Measurements from ENCODE around the gene DNAJB11.
"Not testable (repeated sequence)": the region's sequence is repeated elsewhere in the genome, so short reads cannot be mapped to it uniquely, and the experiment has no call there.

Gene DNAJB11

DNA sequence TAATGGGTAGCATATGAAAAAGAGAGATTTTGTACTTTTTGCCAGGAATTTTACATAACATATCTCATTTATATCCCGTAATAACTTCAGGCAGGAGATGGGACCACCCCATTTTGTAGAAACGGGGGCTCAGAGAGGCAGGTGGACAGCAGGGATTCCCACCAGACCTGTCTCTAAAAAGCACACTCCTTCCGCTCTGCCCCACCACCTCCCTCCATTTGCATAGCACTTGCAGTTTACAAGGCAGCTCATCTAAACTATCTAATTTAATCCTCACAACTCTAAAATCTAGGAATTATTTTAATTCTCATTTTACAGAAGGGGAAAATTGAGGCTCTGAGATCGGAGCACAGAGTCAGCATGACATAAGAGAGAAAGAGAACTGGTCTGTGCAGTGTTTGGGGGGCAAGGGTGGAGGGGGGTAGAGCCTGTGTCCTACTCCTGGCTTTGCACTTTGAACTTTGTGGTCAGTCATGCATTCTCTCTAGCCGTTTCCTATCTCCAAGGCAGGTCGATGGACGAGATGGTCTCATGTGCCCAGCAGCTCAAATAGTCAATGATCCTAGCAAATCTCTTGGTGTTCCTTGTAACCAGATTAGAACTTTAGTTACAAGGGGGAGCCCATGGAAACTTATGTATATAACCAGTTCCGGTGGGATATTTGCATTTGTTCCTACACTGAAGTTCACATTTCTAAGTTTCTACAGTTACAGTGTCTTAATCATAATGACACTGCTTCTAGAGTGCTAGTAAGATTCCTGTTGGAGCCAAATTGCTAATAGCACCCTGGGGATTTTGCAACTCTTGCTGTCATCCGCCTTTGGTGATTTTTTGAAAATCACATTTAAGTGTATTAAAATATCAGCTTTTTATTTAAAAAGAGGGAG, 44.9 kb upstream of the DNAJB11 start:
- Histone ChIP-seq H3K36me3 (replicated peaks) (no peaks in the 10 kb centered on the region), H3K4me3 (ENCODE audit: low read depth, low read length) (no peak overlapping the region), H3K27ac (no peak overlapping the region), H3K27me3 (replicated peaks) (no peaks in the 10 kb centered on the region)
- in situ Hi-C loops (cut with HindIII; ENCODE audit: low pct_ligation_motif_present, low sequenced_read_pairs), result loop anchor here (25.0 kb wide), 1 partner anchor 538 kb away; no protein-coding TSS in a partner anchor
- TF ChIP-seq, protein P1, sequence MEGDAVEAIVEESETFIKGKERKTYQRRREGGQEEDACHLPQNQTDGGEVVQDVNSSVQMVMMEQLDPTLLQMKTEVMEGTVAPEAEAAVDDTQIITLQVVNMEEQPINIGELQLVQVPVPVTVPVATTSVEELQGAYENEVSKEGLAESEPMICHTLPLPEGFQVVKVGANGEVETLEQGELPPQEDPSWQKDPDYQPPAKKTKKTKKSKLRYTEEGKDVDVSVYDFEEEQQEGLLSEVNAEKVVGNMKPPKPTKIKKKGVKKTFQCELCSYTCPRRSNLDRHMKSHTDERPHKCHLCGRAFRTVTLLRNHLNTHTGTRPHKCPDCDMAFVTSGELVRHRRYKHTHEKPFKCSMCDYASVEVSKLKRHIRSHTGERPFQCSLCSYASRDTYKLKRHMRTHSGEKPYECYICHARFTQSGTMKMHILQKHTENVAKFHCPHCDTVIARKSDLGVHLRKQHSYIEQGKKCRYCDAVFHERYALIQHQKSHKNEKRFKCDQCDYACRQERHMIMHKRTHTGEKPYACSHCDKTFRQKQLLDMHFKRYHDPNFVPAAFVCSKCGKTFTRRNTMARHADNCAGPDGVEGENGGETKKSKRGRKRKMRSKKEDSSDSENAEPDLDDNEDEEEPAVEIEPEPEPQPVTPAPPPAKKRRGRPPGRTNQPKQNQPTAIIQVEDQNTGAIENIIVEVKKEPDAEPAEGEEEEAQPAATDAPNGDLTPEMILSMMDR (IDR thresholded peaks at IDR 0.05; ENCODE audit: low read depth, low read length, missing control alignments), result no peak
- DNase-seq, result no peak

- TF ChIP-seq, protein P1 (IDR thresholded peaks at IDR 0.05; ENCODE audit: low read depth, low read length, missing control alignments), result no peak
- Histone ChIP-seq H3K36me3 (replicated peaks) (no peaks in the 10 kb centered on the region), H3K27ac (no peak overlapping the region), H3K4me3 (ENCODE audit: low read depth, low read length) (no peak overlapping the region), H3K27me3 (replicated peaks) (no peaks in the 10 kb centered on the region)
- no peak for DNase-seq
- in situ Hi-C loops (cut with HindIII; ENCODE audit: low pct_ligation_motif_present, low sequenced_read_pairs), result loop anchor here (25.0 kb wide), 1 partner anchor 539 kb away; no protein-coding TSS in a partner anchor
Observed at GRCh38 chr3:186526256-186526606, 44.3 kb upstream of the DNAJB11 start.

GRCh38 chr3:186529201-186529999, 41.1 kb upstream of the DNAJB11 start:
- TF ChIP-seq, protein P1 (IDR thresholded peaks at IDR 0.05; ENCODE audit: low read depth, low read length, missing control alignments), result peak; percentile 20
- in situ Hi-C loops (cut with HindIII; ENCODE audit: low pct_ligation_motif_present, low sequenced_read_pairs), result loop anchor here (25.0 kb wide), 1 partner anchor 542 kb away; no protein-coding TSS in a partner anchor
- no peak overlapping the region for H3K27ac ChIP-seq

GRCh38 chr3:186530415-186530814, 40.1 kb upstream of the DNAJB11 start:
- no peaks in the 10 kb centered on the region for H3K27me3 ChIP-seq (replicated peaks)
- TF ChIP-seq, protein P1 (IDR thresholded peaks at IDR 0.05; ENCODE audit: low read depth, low read length, missing control alignments), result no peak
- H3K27ac ChIP-seq, result no peak overlapping the region
- no peaks in the 10 kb centered on the region for H3K36me3 ChIP-seq (replicated peaks)
- in situ Hi-C loops (cut with HindIII; ENCODE audit: low pct_ligation_motif_present, low sequenced_read_pairs), result loop anchor here (25.0 kb wide), 1 partner anchor 543 kb away; no protein-coding TSS in a partner anchor
- no peak overlapping the region for H3K4me3 ChIP-seq (ENCODE audit: low read depth, low read length)
- DNase-seq, result no peak

More at GRCh38 chr3:186529201-186529999, 41.1 kb upstream of the DNAJB11 start:
- H3K36me3 ChIP-seq (replicated peaks), result no peaks in the 10 kb centered on the region
- DNase-seq, result no peak
- no peak overlapping the region for H3K4me3 ChIP-seq (ENCODE audit: low read depth, low read length)
- H3K27me3 ChIP-seq (replicated peaks), result no peaks in the 10 kb centered on the region

- in situ Hi-C loops (cut with HindIII; ENCODE audit: low pct_ligation_motif_present, low sequenced_read_pairs), result loop anchor here (25.0 kb wide), 1 partner anchor 544 kb away; no protein-coding TSS in a partner anchor
- not testable (repeated sequence) for H3K4me3 ChIP-seq (ENCODE audit: low read depth, low read length); H3K27ac ChIP-seq; H3K36me3 ChIP-seq (replicated peaks); H3K27me3 ChIP-seq (replicated peaks); DNase-seq
Observed at GRCh38 chr3:186531694-186532093, 38.8 kb upstream of the DNAJB11 start.

DNA sequence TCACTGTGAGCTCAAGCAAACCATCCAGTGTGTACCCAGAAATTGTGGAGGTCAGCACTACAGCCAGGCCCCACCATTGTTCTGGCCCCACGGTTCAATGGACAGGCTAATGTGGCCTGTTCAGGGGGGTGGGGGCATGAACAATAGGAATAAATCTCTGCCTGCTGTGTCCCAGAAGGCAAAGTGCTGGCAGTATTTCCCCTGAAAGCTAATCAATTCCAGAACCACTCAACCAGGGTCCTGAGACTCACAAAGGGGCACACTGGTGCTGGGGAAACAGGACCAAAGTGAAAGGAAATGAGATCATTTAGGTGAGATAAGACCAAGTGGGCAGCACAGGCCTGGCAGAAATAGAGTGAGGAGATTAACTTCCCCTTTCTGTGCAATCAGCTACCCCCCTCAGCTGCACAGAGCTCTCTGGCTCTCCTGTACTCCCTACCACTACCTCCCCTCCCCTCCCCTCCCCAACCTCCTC, 37.9 kb upstream of the DNAJB11 start:
- H3K27ac ChIP-seq, result no peak overlapping the region
- TF ChIP-seq, protein P1 (IDR thresholded peaks at IDR 0.05; ENCODE audit: low read depth, low read length, missing control alignments), result no peak
- in situ Hi-C loops (cut with HindIII; ENCODE audit: low pct_ligation_motif_present, low sequenced_read_pairs), result loop anchor here (25.0 kb wide), 1 partner anchor 545 kb away; no protein-coding TSS in a partner anchor
- H3K36me3 ChIP-seq (replicated peaks), result no peaks in the 10 kb centered on the region
- no peak overlapping the region for H3K4me3 ChIP-seq (ENCODE audit: low read depth, low read length)
- DNase-seq, result no peak
- H3K27me3 ChIP-seq (replicated peaks), result no peaks in the 10 kb centered on the region
